DOHH2 (cell line): ENCODE data around the gene CDK9.

Experiments used
- H3F3A ChIP-seq: fragments of 200-600 bp; sonication (generic), shearing (Covaris generic); 2 replicates; pipeline ENCODE4 v1.6.0; 2016; ENCODE audit warnings: antibody characterized with exemption, mild to moderate bottlenecking; ENCODE audit not compliant: control insufficient read depth, insufficient read depth
- H3K27ac ChIP-seq: fragments of 200-600 bp; sonication (generic); 2 replicates; pipeline ENCODE4 v1.5.1; 2014; ENCODE audit warnings: low read depth, mild to moderate bottlenecking, low read length, moderate library complexity
- H3K27me3 ChIP-seq: fragments of 200-600 bp; sonication (generic); 2 replicates; pipeline ENCODE4 v1.6.1; 2014; ENCODE audit warnings: mild to moderate bottlenecking, low read length, mixed read lengths; ENCODE audit not compliant: control insufficient read depth
- H3K36me3 ChIP-seq: fragments of 200-600 bp; sonication (generic); 2 replicates; pipeline ENCODE4 v1.6.1; 2014; ENCODE audit warnings: mild to moderate bottlenecking, low read length, moderate library complexity, mixed read lengths; ENCODE audit not compliant: control insufficient read depth
- H3K4me1 ChIP-seq: fragments of 200-600 bp; sonication (generic); 2 replicates; pipeline ENCODE4 v1.6.1; 2014; ENCODE audit warnings: mild to moderate bottlenecking, low read length, mixed read lengths; ENCODE audit not compliant: control insufficient read depth
- H3K4me2 ChIP-seq: fragments of 200-600 bp; sonication (generic); 2 replicates; pipeline ENCODE4 v1.6.0; 2014; ENCODE audit warnings: mild to moderate bottlenecking, low read length, moderate library complexity
- H3K4me3 ChIP-seq: fragments of 200-600 bp; sonication (generic); 2 replicates; pipeline ENCODE4 v1.5.1; 2014; ENCODE audit warnings: mild to moderate bottlenecking, low read length, mixed read lengths
- H3K79me2 ChIP-seq: fragments of 200-600 bp; sonication (generic); 2 replicates; pipeline ENCODE4 v1.6.1; 2014; ENCODE audit warnings: mild to moderate bottlenecking, low read length, mixed read lengths; ENCODE audit not compliant: control insufficient read depth
- H3K9me2 ChIP-seq: fragments of 200-600 bp; sonication (generic); replicated peaks from 2 replicates; pipeline ENCODE4 v1.6.1; 2014; ENCODE audit warnings: mild to moderate bottlenecking, low read length, mixed read lengths; ENCODE audit not compliant: control insufficient read depth
- H3K9me3 ChIP-seq: fragments of 200-600 bp; sonication (generic); 2 replicates; pipeline ENCODE4 v1.6.1; 2014; ENCODE audit warnings: antibody characterized with exemption, low read length, mixed read lengths; ENCODE audit not compliant: control insufficient read depth, insufficient read depth
- H4K20me1 ChIP-seq: fragments of 200-600 bp; sonication (generic); 2 replicates; pipeline ENCODE4 v1.6.0; 2014; ENCODE audit warnings: low read depth, mild to moderate bottlenecking, antibody characterized with exemption, low read length, moderate library complexity; ENCODE audit not compliant: control insufficient read depth, insufficient read depth
- EZH2phosphoT487 ChIP-seq: fragments of 200-600 bp; sonication (generic); IDR thresholded peaks from 2 replicates; pipeline ENCODE4 v1.6.1; 2017; ENCODE audit warnings: borderline replicate concordance, mild to moderate bottlenecking, antibody characterized with exemption, low read length, moderate library complexity, mixed read lengths
- TF ChIP-seq, protein P1 (sequence below): fragments of 200-600 bp; sonication (generic); IDR thresholded peaks from one replicate; pipeline ENCODE4 v1.5.1; 2014; ENCODE audit warnings: antibody characterized with exemption, mild to moderate bottlenecking, low read depth, low read length; ENCODE audit not compliant: poor library complexity, severe bottlenecking

Gene CDK9

DNA sequence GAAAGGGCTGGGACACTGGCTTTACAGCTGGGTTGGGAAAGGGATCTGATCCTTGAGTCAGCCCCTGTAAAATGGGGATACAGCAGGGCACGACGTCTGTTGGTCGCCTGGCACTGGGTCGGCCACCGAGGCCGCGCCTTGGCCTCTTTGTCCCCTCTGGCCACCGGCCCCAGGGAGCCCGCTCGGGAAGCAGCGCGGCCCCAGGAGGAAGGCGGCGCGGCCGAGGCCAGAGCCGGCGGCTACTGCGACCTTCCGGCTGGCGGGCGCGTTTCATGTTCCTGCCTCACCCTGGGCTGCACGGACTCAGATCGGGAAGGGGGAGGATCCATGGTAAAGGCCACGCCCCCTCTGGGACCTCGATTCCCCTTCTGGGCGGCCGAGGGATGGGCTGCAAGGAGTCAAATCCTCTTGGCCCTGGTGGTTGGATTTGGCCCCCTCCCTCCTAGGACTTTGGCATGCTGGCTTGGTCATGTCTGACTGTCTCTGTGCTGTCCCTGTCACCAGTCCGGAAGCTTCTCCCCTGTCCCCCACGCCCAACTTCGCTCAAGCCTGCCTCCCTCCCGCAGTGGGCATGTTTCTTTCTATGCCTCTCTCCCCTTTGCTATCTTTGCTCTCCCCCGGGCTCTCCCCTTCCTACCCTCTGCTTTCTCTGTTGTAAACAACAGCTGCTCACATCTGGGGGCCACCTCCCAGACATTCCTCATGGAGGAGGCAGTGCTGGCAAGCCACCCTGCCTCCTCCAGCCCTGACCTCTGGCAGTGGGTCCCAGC is 42.6 kb downstream of the CDK9 start:
- Histone ChIP-seq H3K9me2 (no peaks in the 10 kb centered on the region), H3K9me3 (no peaks in the 10 kb centered on the region), H3K79me2 (no peaks in the 10 kb centered on the region), H3K27me3 (peaks cover 5% of the 10 kb centered on the region; the same call in 1 of the 2 replicates), H3K36me3 (no peaks in the 10 kb centered on the region), H3K4me2 (no peak overlapping the region), H4K20me1 (no peaks in the 10 kb centered on the region), H3K27ac (no peak overlapping the region), H3F3A (peaks cover 4% of the 10 kb centered on the region; the same call in 1 of the 2 replicates), H3K4me3 (no peak overlapping the region), H3K4me1 (peaks cover 3% of the 10 kb centered on the region; the same call in 1 of the 2 replicates)
- TF ChIP-seq, protein P1, sequence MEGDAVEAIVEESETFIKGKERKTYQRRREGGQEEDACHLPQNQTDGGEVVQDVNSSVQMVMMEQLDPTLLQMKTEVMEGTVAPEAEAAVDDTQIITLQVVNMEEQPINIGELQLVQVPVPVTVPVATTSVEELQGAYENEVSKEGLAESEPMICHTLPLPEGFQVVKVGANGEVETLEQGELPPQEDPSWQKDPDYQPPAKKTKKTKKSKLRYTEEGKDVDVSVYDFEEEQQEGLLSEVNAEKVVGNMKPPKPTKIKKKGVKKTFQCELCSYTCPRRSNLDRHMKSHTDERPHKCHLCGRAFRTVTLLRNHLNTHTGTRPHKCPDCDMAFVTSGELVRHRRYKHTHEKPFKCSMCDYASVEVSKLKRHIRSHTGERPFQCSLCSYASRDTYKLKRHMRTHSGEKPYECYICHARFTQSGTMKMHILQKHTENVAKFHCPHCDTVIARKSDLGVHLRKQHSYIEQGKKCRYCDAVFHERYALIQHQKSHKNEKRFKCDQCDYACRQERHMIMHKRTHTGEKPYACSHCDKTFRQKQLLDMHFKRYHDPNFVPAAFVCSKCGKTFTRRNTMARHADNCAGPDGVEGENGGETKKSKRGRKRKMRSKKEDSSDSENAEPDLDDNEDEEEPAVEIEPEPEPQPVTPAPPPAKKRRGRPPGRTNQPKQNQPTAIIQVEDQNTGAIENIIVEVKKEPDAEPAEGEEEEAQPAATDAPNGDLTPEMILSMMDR, result no peak
- no peak for TF ChIP-seq EZH2phosphoT487

DNA sequence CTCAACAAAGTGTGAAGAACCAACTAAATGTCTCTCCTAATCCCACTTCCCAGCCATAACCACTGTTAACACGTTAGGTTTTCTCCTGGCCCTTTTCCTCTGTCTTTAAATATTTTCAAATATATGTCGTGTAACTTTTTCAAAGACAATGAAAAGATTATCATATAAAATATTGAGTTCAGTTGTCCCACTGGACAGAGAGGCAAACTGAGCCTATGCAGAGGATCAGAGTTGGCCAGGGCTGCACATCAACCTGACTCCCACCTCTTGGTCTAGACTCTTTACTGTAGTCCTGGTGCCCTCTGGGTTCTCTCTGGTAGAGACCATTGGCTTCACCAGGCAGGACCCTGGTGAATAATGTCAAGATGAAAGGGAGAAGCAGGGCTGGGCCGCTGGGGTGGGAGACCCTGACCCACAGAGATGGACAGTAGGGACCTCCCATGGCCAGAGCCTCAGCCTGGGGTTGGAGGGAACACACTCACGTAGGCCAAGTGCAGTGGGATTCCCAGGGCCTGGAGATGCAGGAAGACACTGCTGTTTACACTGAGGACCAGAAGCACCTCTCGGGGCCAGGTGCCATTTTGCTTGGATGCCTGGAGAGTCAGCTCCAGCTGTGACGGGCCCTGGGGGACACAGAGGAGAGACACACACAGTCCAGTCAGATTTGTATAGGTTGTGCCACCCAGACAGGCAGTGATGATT is 43.5 kb downstream of the CDK9 start:
- Histone ChIP-seq H3K79me2 (no peaks in the 10 kb centered on the region), H3K4me2 (no peak overlapping the region)

DNA sequence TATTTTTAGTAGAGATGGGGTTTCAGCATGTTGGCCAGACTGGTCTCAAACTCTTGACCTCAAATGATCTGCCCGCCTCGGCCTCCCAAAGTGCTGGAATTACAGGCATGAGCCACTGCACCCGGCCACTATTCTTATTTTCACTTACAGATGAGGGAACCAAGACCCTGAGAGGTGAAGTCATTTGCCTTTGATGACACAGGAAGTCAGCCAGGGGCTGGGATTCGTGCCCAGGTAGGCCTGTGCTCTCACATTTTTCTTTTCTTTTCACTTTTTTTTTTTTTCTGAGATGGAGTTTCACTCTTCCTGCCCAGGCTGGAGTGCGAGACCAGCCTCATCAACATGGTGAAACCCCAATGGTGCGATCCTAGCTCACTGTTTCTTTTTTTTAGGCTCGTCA is 46.4 kb downstream of the CDK9 start:
- no peaks in the 10 kb centered on the region for H4K20me1 ChIP-seq
- H3F3A ChIP-seq, result peaks cover 4% of the 10 kb centered on the region; the same call in 1 of the 2 replicates
- TF ChIP-seq, protein P1, result no peak
- no peak for TF ChIP-seq EZH2phosphoT487
- H3K79me2 ChIP-seq, result no peaks in the 10 kb centered on the region
- H3K36me3 ChIP-seq, result no peaks in the 10 kb centered on the region
- no peak overlapping the region for H3K27ac ChIP-seq
- no peaks in the 10 kb centered on the region for H3K4me1 ChIP-seq
- no peak overlapping the region for H3K4me3 ChIP-seq
- H3K9me3 ChIP-seq, result no peaks in the 10 kb centered on the region
- H3K4me2 ChIP-seq, result no peak overlapping the region
- no peaks in the 10 kb centered on the region for H3K9me2 ChIP-seq
- peaks cover 8% of the 10 kb centered on the region for H3K27me3 ChIP-seq

More for the DNA sequence above, 43.5 kb downstream of the CDK9 start:
- peaks cover 5% of the 10 kb centered on the region; the same call in 1 of the 2 replicates for H3K27me3 ChIP-seq
- no peaks in the 10 kb centered on the region for H3K9me2 ChIP-seq
- peaks cover 3% of the 10 kb centered on the region; the same call in 1 of the 2 replicates for H3K4me1 ChIP-seq
- H3F3A ChIP-seq, result peaks cover 4% of the 10 kb centered on the region; the same call in 1 of the 2 replicates
- no peaks in the 10 kb centered on the region for H3K9me3 ChIP-seq
- no peak overlapping the region for H3K4me3 ChIP-seq
- no peak for TF ChIP-seq EZH2phosphoT487
- TF ChIP-seq, protein P1, result no peak
- H4K20me1 ChIP-seq, result no peaks in the 10 kb centered on the region
- no peaks in the 10 kb centered on the region for H3K36me3 ChIP-seq
- H3K27ac ChIP-seq, result no peak overlapping the region
